HCT116 (cell line): ENCODE measurements around the gene ADAM8. TPM values are rescaled to one million over a fixed set of nuclear protein-coding genes. Genes with fewer than 3 reads are reported as not detected.
A peak's percentile ranks its signal among the peaks of the same experiment; 100 is the strongest.

Source experiments
- ATAC-seq: fragments of 200-7000 bp; cut with Tn5 transposase; 2 replicates; pipeline ENCODE4 v1.9.1; 2020; ENCODE audit warnings: mild to moderate bottlenecking, moderate library complexity
- BruUV-seq: library from RNA; stranded (reverse); fragments of 400-500 nt; replicated peaks from 2 replicates; lab custom pipeline; 2021; lab: Mats Ljungman, UMichigan
- CTCF ChIA-PET: fragments of 300-600 bp; sonication (Branson Sonifier 250); formaldehyde crosslinking; loops from one replicate; lab custom pipeline; 2021; ENCODE audit warnings: antibody characterized with exemption; lab: Charles Lee
- POLR2A ChIA-PET: fragments of 300-600, 350-600 bp; sonication (Branson Sonifier 250); formaldehyde crosslinking; loops from one replicate; lab custom pipeline; 2021; ENCODE audit warnings: antibody characterized with exemption; lab: Charles Lee
- RAD21 ChIA-PET, 2 experiments: fragments of 300-600 bp; sonication (Branson Sonifier 250); formaldehyde crosslinking; loops; one replicate each; lab custom pipeline; 2023; ENCODE audit warnings: low total read pairs in 2 of 2; ENCODE audit not compliant: uncharacterized antibody in 2 of 2, unreplicated experiment in 2 of 2, low non-redundant PET in 1 of 2; lab: Charles Lee
- DNase-seq: peaks from one replicate; pipeline ENCODE4 v3.0.0-alpha.2; 2010; ENCODE audit warnings: low read depth, low spot score
- H2AFZ ChIP-seq: fragments of 200-600 bp; shearing (Covaris generic), sonication (generic); 2 replicates; pipeline ENCODE4 v1.6.1; 2017; ENCODE audit warnings: low read depth, mixed run types, mixed read lengths, antibody characterized with exemption, low read length; ENCODE audit not compliant: poor library complexity, severe bottlenecking
- H3K27ac ChIP-seq: 2 replicates; pipeline ENCODE4 v1.5.1; 2012; ENCODE audit warnings: low read depth, low read length
- H3K27me3 ChIP-seq: fragments of 200-600 bp; sonication (generic); 2 replicates; pipeline ENCODE4 v1.6.1; 2016; ENCODE audit warnings: mixed run types, low read length, mixed read lengths; ENCODE audit not compliant: insufficient read depth
- H3K36me3 ChIP-seq, 2 experiments: fragments of 200-500 bp in 1 of 2; fragments of 200-600 bp in 1 of 2; sonication (Bioruptor generic) in 1 of 2; sonication (generic) in 1 of 2; 2 replicates each; pipeline versions ENCODE4 v1.5.1 to v1.6.1; 2014 to 2016; ENCODE audit warnings: low read length in 2 of 2, inconsistent platforms in 1 of 2, mixed read lengths in 1 of 2, mixed run types in 1 of 2; ENCODE audit not compliant: insufficient read depth in 2 of 2, control insufficient read depth in 1 of 2
- H3K4me1 ChIP-seq, 2 experiments: fragments of 200-600 bp in 1 of 2; sonication (generic) in 1 of 2; 2 replicates each; pipeline versions ENCODE4 v1.5.1 to v1.6.1; 2012 to 2017; ENCODE audit warnings: low read length in 2 of 2, inconsistent platforms in 1 of 2, mild to moderate bottlenecking in 1 of 2, mixed read lengths in 1 of 2, mixed run types in 1 of 2, moderate library complexity in 1 of 2; ENCODE audit not compliant: insufficient read depth in 2 of 2, control insufficient read depth in 1 of 2
- H3K4me2 ChIP-seq: fragments of 200-600 bp; sonication (generic); 2 replicates; pipeline ENCODE4 v1.6.1; 2017; ENCODE audit warnings: mixed run types, low read length, mixed read lengths
- H3K4me3 ChIP-seq, 2 experiments: fragments of 200-600 bp in 1 of 2; sonication (generic) in 1 of 2; replicated peaks in 1 of 2; 2 replicates each; pipeline ENCODE4 v1.5.1; 2011 to 2016; ENCODE audit warnings: low read length in 2 of 2, control low read depth in 1 of 2, low read depth in 1 of 2, mild to moderate bottlenecking in 1 of 2, mixed read lengths in 1 of 2, mixed run types in 1 of 2
- H3K79me2 ChIP-seq: fragments of 200-600 bp; sonication (generic); 2 replicates; pipeline ENCODE4 v1.6.1; 2017; ENCODE audit warnings: mild to moderate bottlenecking, mixed run types, low read length, moderate library complexity, mixed read lengths; ENCODE audit not compliant: insufficient read depth
- H3K9ac ChIP-seq: fragments of 200-600 bp; sonication (generic); 2 replicates; pipeline ENCODE4 v1.6.1; 2016; ENCODE audit warnings: low read length, mixed read lengths
- H3K9me2 ChIP-seq: fragments of 200-600 bp; sonication (generic), shearing (Covaris generic); 2 replicates; pipeline ENCODE4 v1.6.1; 2017; ENCODE audit warnings: mixed run types, mild to moderate bottlenecking, moderate library complexity; ENCODE audit not compliant: insufficient read depth
- H3K9me3 ChIP-seq, 2 experiments: fragments of 200-500 bp in 1 of 2; fragments of 200-600 bp in 1 of 2; sonication (Bioruptor generic) in 1 of 2; sonication (generic) in 1 of 2; 2 replicates each; pipeline ENCODE4 v1.6.1; 2014 to 2017; ENCODE audit warnings: low read length in 2 of 2, mixed read lengths in 2 of 2, inconsistent platforms in 1 of 2, low read depth in 1 of 2, mild to moderate bottlenecking in 1 of 2, mixed run types in 1 of 2, moderate library complexity in 1 of 2; ENCODE audit not compliant: control insufficient read depth in 1 of 2, insufficient read depth in 1 of 2
- H4K20me1 ChIP-seq: fragments of 200-600 bp; sonication (generic), shearing (Covaris generic); 2 replicates; pipeline ENCODE4 v1.6.1; 2017; ENCODE audit warnings: mixed run types, mild to moderate bottlenecking, moderate library complexity; ENCODE audit not compliant: insufficient read depth
- ATF3 ChIP-seq: IDR thresholded peaks from 2 replicates; pipeline ENCODE4 v1.6.1; 2012
- CEBPB ChIP-seq: IDR thresholded peaks from 2 replicates; pipeline ENCODE4 v1.6.1; 2012; ENCODE audit warnings: low read depth
- CTCF ChIP-seq, 3 experiments: fragments of 200-600 bp in 1 of 3; sonication (generic) in 1 of 3; IDR thresholded peaks in 2 of 3; conservative IDR thresholded peaks in 1 of 3; 2 replicates each; pipeline ENCODE4 v1.5.1; 2012 to 2017; ENCODE audit warnings: low read depth in 2 of 3, low read length in 2 of 3, antibody characterized with exemption in 1 of 3, borderline replicate concordance in 1 of 3, control low read depth in 1 of 3, mild to moderate bottlenecking in 1 of 3, mixed read lengths in 1 of 3, mixed run types in 1 of 3, moderate library complexity in 1 of 3; ENCODE audit not compliant: insufficient read depth in 1 of 3
- EGR1 ChIP-seq: IDR thresholded peaks from 2 replicates; pipeline ENCODE4 v1.6.1; 2012; ENCODE audit warnings: low read depth
- ELF1 ChIP-seq: IDR thresholded peaks from 2 replicates; pipeline ENCODE4 v1.6.1; 2012; ENCODE audit warnings: low read depth, borderline replicate concordance
- EZH2 ChIP-seq: fragments of 200-600 bp; sonication (generic); IDR thresholded peaks from 2 replicates; pipeline ENCODE4 v1.6.1; 2017; ENCODE audit warnings: antibody characterized with exemption, mixed run types
- EZH2phosphoT487 ChIP-seq: fragments of 200-600 bp; IDR thresholded peaks from 2 replicates; pipeline ENCODE4 v1.6.1; 2018; ENCODE audit warnings: antibody characterized with exemption, borderline replicate concordance
- FOSL1 ChIP-seq: IDR thresholded peaks from 2 replicates; pipeline ENCODE4 v1.6.1; 2012; ENCODE audit warnings: low read depth
- MAX ChIP-seq: IDR thresholded peaks from 2 replicates; pipeline ENCODE4 v1.6.1; 2012
- POLR2A ChIP-seq: IDR thresholded peaks from 2 replicates; pipeline ENCODE4 v1.7.0; 2011; ENCODE audit warnings: borderline replicate concordance; ENCODE audit not compliant: insufficient read depth, insufficient read length; ENCODE audit errors: extremely low read depth
- POLR2AphosphoS5 ChIP-seq: IDR thresholded peaks from 2 replicates; pipeline ENCODE4 v1.6.1; 2011; ENCODE audit warnings: mild to moderate bottlenecking, low read depth, low read length, moderate library complexity
- RAD21 ChIP-seq: IDR thresholded peaks from 2 replicates; pipeline ENCODE4 v1.6.1; 2012; ENCODE audit warnings: low read depth, mild to moderate bottlenecking
- SIN3A ChIP-seq: IDR thresholded peaks from 2 replicates; pipeline ENCODE4 v1.6.1; 2012; ENCODE audit warnings: low read depth
- SP1 ChIP-seq: IDR thresholded peaks from 2 replicates; pipeline ENCODE4 v1.6.1; 2012; ENCODE audit warnings: low read depth
- TCF7L2 ChIP-seq: IDR thresholded peaks from 2 replicates; pipeline ENCODE4 v1.7.0; 2011; ENCODE audit warnings: borderline replicate concordance, inconsistent platforms; ENCODE audit not compliant: insufficient read depth, insufficient read length; ENCODE audit errors: extremely low read depth
- YY1 ChIP-seq: IDR thresholded peaks from 2 replicates; pipeline ENCODE4 v1.6.1; 2011; ENCODE audit warnings: low read length, low read depth, moderate library complexity, mild to moderate bottlenecking; ENCODE audit not compliant: insufficient replicate concordance; ENCODE audit errors: extremely low read depth
- ZFX ChIP-seq: fragments of 450-650 bp; IDR thresholded peaks from 2 replicates; pipeline ENCODE4 v1.6.1; 2017
- intact Hi-C: fragments of 100-400 bp; cut with micrococcal nuclease; formaldehyde crosslinking; loops from 2 replicates; pipeline ENCODE4 v1.10.0; 2022
- total RNA-seq: library from RNA; stranded (reverse); gene quantifications from one replicate; pipeline ENCODE4 v1.2.1, GENCODE V29; 2021; ENCODE audit not compliant: unreplicated experiment

The ADAM8 gene
- total RNA-seq, 1 experiment from 2014 or later: 4.1 TPM

GRCh38 chr10:133257489-133258065, 19.1 kb downstream of the ADAM8 start:
- Histone ChIP-seq H3K4me2 (peak overlapping the region; percentile 74), H3K9me2 (no peaks in the 10 kb centered on the region), H3K36me3 (no peaks in the 10 kb centered on the region), H3K27ac (peak overlapping the region; percentile 92), H4K20me1 (no peaks in the 10 kb centered on the region), H3K9ac (peak overlapping the region; percentile 63), H3K4me1 (peaks cover 40 to 50% of the 10 kb centered on the region in 2 experiments), H3K27me3 (no peaks in the 10 kb centered on the region), H3K9me3 (no peaks in the 10 kb centered on the region), H3K79me2 (no peaks in the 10 kb centered on the region), H3K4me3 (peak overlapping the region; percentile 33 to 54), H2AFZ (no peak overlapping the region)
- TF ChIP-seq POLR2AphosphoS5 (no peak), FOSL1 (no peak), CEBPB (no peak), EZH2phosphoT487 (no peak), POLR2A (peak; percentile 9), RAD21 (peak; percentile 58), ELF1 (no peak), TCF7L2 (no peak), SP1 (peak; percentile 39; the same call in 1 of the 2 replicates), ATF3 (no peak), EGR1 (peak; percentile 46; the same call in 1 of the 2 replicates), MAX (peak; percentile 84), ZFX (no peak), SIN3A (no peak), YY1 (no peak), EZH2 (no peak), CTCF (IDR thresholded peaks at IDR 0.05 in 2 of 3, conservative IDR thresholded peaks at IDR 0.05 in 1 of 3; ENCODE audit: borderline replicate concordance in 1 of 3, insufficient read depth in 1 of 3, low read depth in 2 of 3, low read length in 2 of 3) (peak; percentile 33 to 59 (median 34); a peak in 3 of 6 replicates)
- peak; percentile 69 for ATAC-seq
- RAD21 ChIA-PET: no interaction called here
- intact Hi-C loops: loop anchor here (2.0 to 10.0 kb wide), 3 partner anchors 113 to 353 kb away; partner anchors contain the start of gene CFAP46
- CTCF ChIA-PET: interaction anchor here (1.1 to 1.9 kb wide), 2 partner anchors 112 to 114 kb away, joined by 4 to 5 read pairs; no protein-coding TSS in a partner anchor
- POLR2A ChIA-PET: interaction anchor here (0.9 kb wide), 1 partner anchor 11 kb away, joined by 3 read pairs; no protein-coding TSS in a partner anchor
- BruUV-seq: no TSS peak
- no peak for DNase-seq
